Stomach smooth muscle (tissue), 2 donors: ENCODE measurements around the gene ESF1.

Experiments
- H3K27ac ChIP-seq: one replicate; pipeline ENCODE4 v1.7.0; 2013; ENCODE audit warnings: mild to moderate bottlenecking, low read length, inconsistent platforms
- H3K27me3 ChIP-seq, 2 donors: one replicate each; pipeline ENCODE4 v1.7.0; 2013; ENCODE audit warnings: low read length in 2 of 2; ENCODE audit not compliant: insufficient read depth in 2 of 2, control insufficient read depth in 1 of 2
- H3K36me3 ChIP-seq, 2 donors: one replicate each; pipeline ENCODE4 v1.7.0; 2013; ENCODE audit warnings: low read length in 2 of 2; ENCODE audit not compliant: control insufficient read depth in 2 of 2, insufficient read depth in 2 of 2
- H3K4me1 ChIP-seq: one replicate; pipeline ENCODE4 v1.7.0; 2013; ENCODE audit warnings: low read length; ENCODE audit not compliant: control insufficient read depth, insufficient read depth
- H3K4me3 ChIP-seq, 2 donors: one replicate each; pipeline ENCODE4 v1.7.0; 2013; ENCODE audit warnings: low read length in 2 of 2
- H3K9ac ChIP-seq, 2 donors: one replicate each; pipeline ENCODE4 v1.7.0; 2013; ENCODE audit warnings: low read length in 2 of 2, mild to moderate bottlenecking in 1 of 2
- H3K9me3 ChIP-seq, 2 donors: one replicate each; pipeline ENCODE4 v1.7.0; 2013; ENCODE audit warnings: low read length in 2 of 2; ENCODE audit not compliant: control insufficient read depth in 2 of 2
- donor health status: healthy.
- donor health status: Pancreatic carcinoma.

Gene ESF1

GRCh38 chr20:13677241-13677640 is 107.5 kb downstream of the ESF1 start:
- no peak overlapping the region for H3K27ac ChIP-seq
- no peak overlapping the region for H3K9ac ChIP-seq
- no peaks in the 10 kb centered on the region for H3K4me1 ChIP-seq
- no peak overlapping the region for H3K4me3 ChIP-seq
- no peaks in the 10 kb centered on the region for H3K9me3 ChIP-seq
- no peaks in the 10 kb centered on the region for H3K27me3 ChIP-seq
- no peaks in the 10 kb centered on the region for H3K36me3 ChIP-seq

- no peaks in the 10 kb centered on the region for H3K36me3 ChIP-seq
- no peak overlapping the region for H3K9ac ChIP-seq
- no peaks in the 10 kb centered on the region for H3K4me1 ChIP-seq
- H3K27ac ChIP-seq, result no peak overlapping the region
- H3K4me3 ChIP-seq, result no peak overlapping the region
- H3K27me3 ChIP-seq, result no peaks in the 10 kb centered on the region
- H3K9me3 ChIP-seq, result no peaks in the 10 kb centered on the region
These were observed 108.0 kb downstream of the ESF1 start for GRCh38 chr20:13676682-13677081.

GRCh38 chr20:13672690-13673089 is 112.0 kb downstream of the ESF1 start:
- no peak overlapping the region for H3K27ac ChIP-seq
- H3K4me3 ChIP-seq, result no peak overlapping the region

GRCh38 chr20:13671916-13672378 is 112.8 kb downstream of the ESF1 start:
- no peaks in the 10 kb centered on the region for H3K9me3 ChIP-seq
- no peaks in the 10 kb centered on the region for H3K27me3 ChIP-seq
- no peaks in the 10 kb centered on the region for H3K4me1 ChIP-seq
- no peak overlapping the region for H3K27ac ChIP-seq
- no peak overlapping the region for H3K9ac ChIP-seq
- H3K36me3 ChIP-seq, result no peaks in the 10 kb centered on the region
- no peak overlapping the region for H3K4me3 ChIP-seq

More at GRCh38 chr20:13672690-13673089, 112.0 kb downstream of the ESF1 start:
- no peaks in the 10 kb centered on the region for H3K36me3 ChIP-seq
- H3K9me3 ChIP-seq, result no peaks in the 10 kb centered on the region
- no peak overlapping the region for H3K9ac ChIP-seq
- no peaks in the 10 kb centered on the region for H3K27me3 ChIP-seq
- no peaks in the 10 kb centered on the region for H3K4me1 ChIP-seq

GRCh38 chr20:13671512-13671911 is 113.2 kb downstream of the ESF1 start:
- H3K27me3 ChIP-seq, result no peaks in the 10 kb centered on the region
- H3K27ac ChIP-seq, result no peak overlapping the region
- no peaks in the 10 kb centered on the region for H3K4me1 ChIP-seq
- H3K9me3 ChIP-seq, result no peaks in the 10 kb centered on the region
- H3K9ac ChIP-seq, result no peak overlapping the region
- no peak overlapping the region for H3K4me3 ChIP-seq
- no peaks in the 10 kb centered on the region for H3K36me3 ChIP-seq

- H3K4me3 ChIP-seq, result no peak overlapping the region
- no peak overlapping the region for H3K27ac ChIP-seq
- H3K36me3 ChIP-seq, result no peaks in the 10 kb centered on the region
- H3K4me1 ChIP-seq, result no peaks in the 10 kb centered on the region
- H3K27me3 ChIP-seq, result no peaks in the 10 kb centered on the region
- H3K9me3 ChIP-seq, result no peaks in the 10 kb centered on the region
- no peak overlapping the region for H3K9ac ChIP-seq
These were observed 114.6 kb downstream of the ESF1 start for GRCh38 chr20:13670160-13670559.

GRCh38 chr20:13665709-13666395 is 118.9 kb downstream of the ESF1 start:
- Histone ChIP-seq H3K36me3 (no peaks in the 10 kb centered on the region), H3K9me3 (no peaks in the 10 kb centered on the region), H3K27ac (no peak overlapping the region), H3K9ac (no peak overlapping the region), H3K4me1 (no peaks in the 10 kb centered on the region), H3K27me3 (no peaks in the 10 kb centered on the region), H3K4me3 (no peak overlapping the region)
